Jurkat, Clone E6-1 (cell line): ENCODE measurements around the gene OR10X1. TPM values are rescaled to one million over a fixed set of nuclear protein-coding genes. Genes with fewer than 3 reads are reported as not detected.

ENCODE experiments used
- DNase-seq: peaks from one replicate; pipeline ENCODE4 v3.0.0-alpha.2; 2011; ENCODE audit warnings: low read depth, low spot score
- H3K4me3 ChIP-seq: 2 replicates; pipeline ENCODE4 v1.5.1; 2011; ENCODE audit warnings: mild to moderate bottlenecking, low read length, control low read depth, moderate library complexity
- polyA plus RNA-seq: library from polyadenylated mRNA; unstranded; fragments of >200 nt; gene quantifications from one replicate; pipeline ENCODE4 v1.2.1, GENCODE V29; 2012; ENCODE audit warnings: missing spikeins; ENCODE audit not compliant: insufficient read length, insufficient read depth

Gene OR10X1
- polyA plus RNA-seq: not detected

DNA sequence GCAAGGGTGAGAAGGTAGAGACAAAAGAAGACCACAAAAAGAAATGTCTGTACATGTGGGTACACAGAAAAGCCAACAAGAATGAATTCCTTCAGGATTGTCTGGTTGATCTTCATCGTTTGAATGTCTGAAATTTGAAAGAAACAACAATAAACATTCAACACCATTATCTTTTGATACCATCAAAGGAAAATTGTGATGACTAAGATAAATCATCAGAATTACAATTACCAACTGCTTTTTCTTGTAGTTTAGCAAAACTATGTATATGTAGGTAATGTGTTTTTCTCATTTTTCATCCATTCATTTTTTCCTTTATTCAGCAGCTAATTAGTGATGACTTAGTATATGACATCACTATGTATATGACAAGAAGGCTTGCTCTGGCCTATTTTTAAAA lies at the start of gene OR10X1:
TSS of gene OR10X1 (minus strand) at position 167 of the 400 bp plus-strand sequence. CDS start at position 167, 0 bp downstream.
- DNase-seq: no peak
- H3K4me3 ChIP-seq: no peak within 1 kb of the TSS

DNA sequence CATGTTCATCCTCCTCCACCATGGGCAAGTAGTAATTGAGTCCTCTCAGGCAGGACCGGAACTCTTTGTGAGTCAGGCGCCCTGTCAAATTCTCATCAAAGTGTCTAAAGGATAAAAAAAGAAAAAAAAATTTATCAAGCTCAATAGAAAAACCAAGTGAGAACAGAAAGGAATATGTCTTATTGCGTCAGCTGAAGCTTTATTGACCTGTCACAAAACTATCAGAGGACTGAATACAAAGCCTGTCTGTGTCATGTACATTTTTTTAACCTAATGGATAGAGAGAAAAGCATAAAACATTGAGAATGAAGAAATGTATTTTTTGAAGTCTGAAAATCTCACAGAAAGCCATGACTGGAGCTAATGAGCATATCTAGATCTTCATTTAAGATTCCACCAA lies 34.1 kb upstream of the OR10X1 start:
- no peak for DNase-seq
- H3K4me3 ChIP-seq: no peak overlapping the region

DNA sequence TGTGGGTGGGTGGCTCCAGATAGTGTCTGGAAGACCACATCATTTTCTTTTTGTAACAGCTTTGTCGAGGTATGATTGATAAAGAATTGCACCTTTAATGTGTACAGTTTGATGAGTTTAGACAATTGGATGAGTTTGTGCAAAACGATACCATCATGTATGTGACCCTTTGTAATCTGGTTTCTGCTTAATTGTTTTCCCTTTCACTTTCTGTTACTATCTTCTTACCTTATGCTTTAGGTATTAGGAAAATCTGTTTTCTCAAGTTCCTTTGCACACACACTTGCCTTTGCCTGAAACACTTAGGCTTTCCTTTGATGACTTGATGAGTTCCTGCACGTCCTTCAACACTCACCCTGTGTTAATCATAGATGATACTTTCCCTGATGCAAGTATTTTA lies 32.2 kb upstream of the OR10X1 start:
- H3K4me3 ChIP-seq: no peak overlapping the region
- DNase-seq: no peak

DNA sequence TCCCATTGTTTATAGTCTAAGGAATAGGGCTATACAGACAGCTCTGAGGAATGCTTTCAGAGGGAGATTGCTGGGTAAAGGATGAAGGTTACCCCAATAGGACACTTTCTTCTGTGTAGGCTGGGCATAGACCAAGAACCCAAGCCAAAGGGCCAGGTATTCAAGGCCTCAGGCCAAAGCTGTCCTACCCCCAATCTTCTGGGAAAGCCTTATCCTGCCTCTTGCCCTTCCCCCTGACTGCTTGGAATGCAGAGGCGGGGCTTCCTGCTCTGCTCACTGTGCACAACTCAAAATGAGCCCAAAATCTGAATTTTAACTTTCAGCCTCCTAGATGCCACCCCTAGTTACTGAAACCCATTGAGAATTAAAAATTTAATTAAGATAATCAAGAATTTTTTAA lies 27.6 kb upstream of the OR10X1 start:
- DNase-seq: no peak
- H3K4me3 ChIP-seq: no peak overlapping the region

- no peak within 1 kb of the TSS for H3K4me3 ChIP-seq
Measured at GRCh38 chr1:158604968-158605367, 25.3 kb upstream of the OR10X1 start, which contains the start of gene OR10Z1. OR10Z1 (plus strand) TSS chr1:158605268; CDS start chr1:158606439, 1,171 bp downstream.

GRCh38 chr1:158600735-158601134 lies 21.0 kb upstream of the OR10X1 start:
- H3K4me3 ChIP-seq: no peak overlapping the region
- no peak for DNase-seq

More at GRCh38 chr1:158604968-158605367, 25.3 kb upstream of the OR10X1 start, which contains the start of gene OR10Z1:
- no peak for DNase-seq

GRCh38 chr1:158586942-158587341 lies 7.2 kb upstream of the OR10X1 start:
- H3K4me3 ChIP-seq: no peak overlapping the region
- no peak for DNase-seq

DNA sequence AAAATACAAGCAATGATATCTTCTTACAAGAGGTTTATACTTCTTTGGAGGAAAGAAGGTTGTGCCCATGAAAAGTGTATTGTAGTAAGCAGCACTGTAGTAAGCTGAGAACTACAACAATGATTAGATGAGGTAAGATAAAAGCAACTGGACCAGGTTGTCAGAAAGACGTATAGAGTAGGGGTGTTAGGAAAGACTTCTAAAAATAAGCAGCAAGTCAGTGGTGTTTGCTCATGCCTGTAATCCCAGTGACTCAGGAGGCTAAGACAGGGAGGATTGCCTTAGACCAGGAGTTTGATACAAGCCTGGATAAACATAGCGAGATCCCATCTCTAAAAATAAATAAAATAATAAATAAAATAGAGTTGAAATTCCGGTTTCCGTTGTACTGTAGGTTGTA lies 4.3 kb upstream of the OR10X1 start:
- no peak for DNase-seq
- H3K4me3 ChIP-seq: no peak overlapping the region

GRCh38 chr1:158577561-158577960 lies 2.1 kb downstream of the OR10X1 start:
- no peak for DNase-seq
- no peak overlapping the region for H3K4me3 ChIP-seq

GRCh38 chr1:158572226-158572625 lies 7.5 kb downstream of the OR10X1 start:
- no peak for DNase-seq
- H3K4me3 ChIP-seq: no peak overlapping the region

DNA sequence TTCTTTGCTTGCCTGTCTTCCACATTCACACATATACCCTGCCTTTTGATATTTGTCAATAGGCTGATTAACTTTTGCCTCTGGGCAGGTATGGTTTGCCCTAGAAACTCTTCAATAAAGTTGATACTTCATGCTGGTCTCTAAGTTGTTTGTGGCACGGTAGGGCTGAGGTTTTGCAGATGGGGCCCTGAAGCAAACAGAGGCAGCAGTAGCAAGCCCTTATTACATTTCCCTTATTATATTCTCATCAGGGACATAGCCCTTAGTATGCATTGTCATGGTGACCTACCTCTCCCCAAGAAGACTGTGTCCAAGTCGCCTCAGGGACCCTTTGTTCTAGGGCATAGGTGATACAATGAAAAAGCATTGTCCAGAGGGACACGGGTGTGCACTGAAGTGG lies 9.2 kb downstream of the OR10X1 start, which contains the start of gene OR6P1:
TSS of gene OR6P1 (minus strand) at position 101 of the 400 bp plus-strand sequence. CDS start 6,976 bp downstream, outside the sequence.
- H3K4me3 ChIP-seq: no peak within 1 kb of the TSS
- no peak for DNase-seq

GRCh38 chr1:158564608-158565007 lies 15.1 kb downstream of the OR10X1 start:
- DNase-seq: no peak
- no peak overlapping the region for H3K4me3 ChIP-seq

GRCh38 chr1:158563853-158564252 lies 15.8 kb downstream of the OR10X1 start:
- H3K4me3 ChIP-seq: no peak overlapping the region
- no peak for DNase-seq

- no peak overlapping the region for H3K4me3 ChIP-seq
Measured at GRCh38 chr1:158559696-158560095, 20.0 kb downstream of the OR10X1 start.

DNA sequence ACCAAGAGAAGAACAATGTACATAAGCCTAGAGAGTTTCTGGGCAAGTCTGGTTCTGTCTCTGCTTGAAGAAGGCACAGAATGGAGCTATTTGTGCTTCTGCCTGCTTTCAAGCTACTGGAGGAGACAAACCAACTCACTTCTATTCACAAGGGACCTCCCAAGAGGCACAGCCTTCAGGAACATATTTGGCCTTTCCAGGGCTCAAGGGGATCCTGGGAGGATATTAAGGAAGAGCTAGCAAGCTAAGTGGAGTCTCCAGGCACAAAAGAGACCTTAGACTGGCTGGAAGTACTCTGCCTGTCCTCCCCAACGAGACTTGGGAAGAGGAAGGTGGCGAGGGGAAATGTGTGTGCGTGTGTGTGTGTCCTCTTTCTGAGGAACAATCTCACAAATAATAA lies 25.3 kb downstream of the OR10X1 start, which contains the start of gene OR6Y1:
TSS of gene OR6Y1 (minus strand) at position 54 of the 400 bp plus-strand sequence. CDS start 6,300 bp downstream, outside the sequence.
- no peak within 1 kb of the TSS for H3K4me3 ChIP-seq
- DNase-seq: no peak

More at GRCh38 chr1:158559696-158560095, 20.0 kb downstream of the OR10X1 start:
- no peak for DNase-seq

DNA sequence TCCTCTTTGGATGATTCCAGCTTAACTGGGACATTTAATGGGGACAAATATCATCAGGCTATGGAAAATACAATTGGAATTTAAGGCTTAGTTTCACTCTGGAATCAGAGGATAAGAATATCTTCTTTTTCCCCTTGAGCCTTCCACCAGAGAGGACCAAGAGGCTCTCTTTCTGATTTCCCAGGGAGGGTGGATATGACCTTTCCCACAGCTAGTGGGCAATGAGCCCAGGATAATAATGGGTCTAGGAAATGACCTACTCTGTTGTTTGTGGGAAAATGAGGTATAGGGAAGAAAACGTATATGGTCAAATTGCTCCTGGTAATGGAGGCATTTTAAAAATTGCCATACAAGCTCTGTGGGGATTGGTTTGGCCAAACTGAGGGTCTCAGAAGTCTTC lies 27.4 kb downstream of the OR10X1 start:
- no peak overlapping the region for H3K4me3 ChIP-seq
- no peak for DNase-seq

DNA sequence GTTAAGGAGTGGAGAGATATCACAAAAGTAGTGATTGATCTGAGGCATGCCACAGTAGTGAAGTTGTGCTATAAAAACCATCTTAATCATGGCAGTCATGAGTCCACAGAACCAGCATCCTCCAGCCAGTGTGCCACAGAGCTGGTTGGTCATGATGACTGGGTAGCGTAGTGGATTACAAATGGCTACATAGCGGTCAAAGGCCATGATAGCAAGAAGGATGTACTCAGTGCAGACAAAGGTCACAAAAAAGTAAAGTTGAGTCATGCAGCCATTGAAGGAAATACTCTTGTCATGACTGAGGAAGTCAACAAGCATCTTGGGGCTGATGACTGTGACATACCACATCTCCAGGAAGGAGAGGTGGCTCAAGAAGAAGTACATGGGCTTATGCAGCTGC lies 32.2 kb downstream of the OR10X1 start:
- H3K4me3 ChIP-seq: no peak overlapping the region
- DNase-seq: no peak

DNA sequence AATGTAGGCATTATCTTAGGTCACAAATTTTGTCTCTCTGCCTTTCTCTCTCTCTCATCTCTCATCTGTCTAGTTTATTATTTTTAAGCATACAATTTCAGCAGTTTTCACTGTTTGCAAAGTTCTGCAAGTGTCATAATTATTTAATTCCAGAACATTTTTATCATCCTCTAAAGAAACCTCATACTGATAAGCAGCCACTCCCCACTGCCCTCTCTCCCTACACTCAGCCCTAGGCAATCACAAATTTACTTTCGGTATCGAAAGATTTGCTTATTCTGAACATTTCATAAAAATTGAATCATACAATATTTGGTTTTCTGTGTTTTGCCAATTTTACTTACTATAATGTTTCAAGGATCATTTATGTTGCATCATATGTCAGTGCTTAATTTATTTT lies 42.1 kb downstream of the OR10X1 start:
- DNase-seq: no peak
- H3K4me3 ChIP-seq: no peak overlapping the region

GRCh38 chr1:158534496-158534895 lies 45.2 kb downstream of the OR10X1 start:
- DNase-seq: no peak
- no peak overlapping the region for H3K4me3 ChIP-seq
